ENCODE results near the gene STX16. TPM values are rescaled to one million over a fixed set of nuclear protein-coding genes. Genes with fewer than 3 reads are reported as not detected.

STX16 gene
- total and polyA plus RNA-seq, 2 of the 13 experiments (the other 11 are each of a cell fraction or from before 2014, with no cell fraction given), result 28.0 to 72.7 TPM

DNA sequence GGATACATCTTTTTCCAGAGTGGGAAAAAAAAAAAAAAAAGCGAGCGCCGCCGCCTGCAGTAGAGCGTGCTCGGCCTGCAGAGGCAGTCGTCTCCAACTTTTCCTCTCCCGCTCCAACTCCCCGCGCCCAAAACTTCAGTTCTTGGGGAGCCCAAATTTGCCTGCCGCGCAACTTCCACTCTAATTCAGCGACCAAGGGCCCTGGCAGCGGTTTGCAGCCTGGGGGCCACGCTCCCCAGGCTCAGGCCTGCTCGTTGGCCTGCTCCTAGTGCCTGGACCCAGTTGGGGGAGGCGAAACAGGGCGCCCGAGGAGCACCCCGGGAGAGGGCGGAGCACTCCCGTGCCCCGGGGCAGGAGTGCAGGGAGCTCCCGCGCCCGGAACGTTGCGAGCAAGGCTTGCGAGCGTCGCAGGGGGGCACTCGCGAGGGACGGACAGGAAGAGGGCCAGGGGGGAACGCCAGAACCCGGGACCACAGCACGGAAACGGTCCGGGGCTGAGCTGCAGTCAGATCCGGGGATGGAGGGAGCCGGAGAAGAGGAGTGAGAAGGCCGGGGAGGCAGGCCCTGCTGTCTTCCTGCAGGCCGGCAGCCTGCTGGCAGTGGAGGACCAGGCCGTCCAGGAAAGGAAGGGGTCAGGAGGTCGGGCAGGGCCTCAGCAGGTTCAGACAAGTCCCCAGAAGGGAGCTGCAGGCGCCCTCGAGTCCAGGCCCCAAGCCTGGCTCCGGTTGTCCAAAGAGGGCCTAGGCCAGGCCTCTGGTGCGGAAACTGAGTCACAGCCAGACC is at the start of gene STX16 (continued):
- TF ChIP-seq, protein P1, sequence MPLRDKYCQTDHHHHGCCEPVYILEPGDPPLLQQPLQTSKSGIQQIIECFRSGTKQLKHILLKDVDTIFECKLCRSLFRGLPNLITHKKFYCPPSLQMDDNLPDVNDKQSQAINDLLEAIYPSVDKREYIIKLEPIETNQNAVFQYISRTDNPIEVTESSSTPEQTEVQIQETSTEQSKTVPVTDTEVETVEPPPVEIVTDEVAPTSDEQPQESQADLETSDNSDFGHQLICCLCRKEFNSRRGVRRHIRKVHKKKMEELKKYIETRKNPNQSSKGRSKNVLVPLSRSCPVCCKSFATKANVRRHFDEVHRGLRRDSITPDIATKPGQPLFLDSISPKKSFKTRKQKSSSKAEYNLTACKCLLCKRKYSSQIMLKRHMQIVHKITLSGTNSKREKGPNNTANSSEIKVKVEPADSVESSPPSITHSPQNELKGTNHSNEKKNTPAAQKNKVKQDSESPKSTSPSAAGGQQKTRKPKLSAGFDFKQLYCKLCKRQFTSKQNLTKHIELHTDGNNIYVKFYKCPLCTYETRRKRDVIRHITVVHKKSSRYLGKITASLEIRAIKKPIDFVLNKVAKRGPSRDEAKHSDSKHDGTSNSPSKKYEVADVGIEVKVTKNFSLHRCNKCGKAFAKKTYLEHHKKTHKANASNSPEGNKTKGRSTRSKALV (CRISPR knock-in tag; IDR thresholded peaks at IDR 0.05), result no peak; the same call in 1 of the 2 replicates
- TF ChIP-seq ZKSCAN5 (CRISPR knock-in tag; IDR thresholded peaks at IDR 0.05), result peak; percentile 84; the same call in 1 of the 2 replicates
- TF ChIP-seq IKZF4 (CRISPR knock-in tag; IDR thresholded peaks at IDR 0.05; ENCODE audit: borderline replicate concordance, low read depth, not compliant biosample characterization), result peak; percentile 99
- TF ChIP-seq ZNF17 (CRISPR knock-in tag; IDR thresholded peaks at IDR 0.05), result no peak
- TF ChIP-seq ZSCAN21 (CRISPR knock-in tag; IDR thresholded peaks at IDR 0.05; ENCODE audit: borderline replicate concordance), result peak; percentile 99
- TF ChIP-seq, protein P2, sequence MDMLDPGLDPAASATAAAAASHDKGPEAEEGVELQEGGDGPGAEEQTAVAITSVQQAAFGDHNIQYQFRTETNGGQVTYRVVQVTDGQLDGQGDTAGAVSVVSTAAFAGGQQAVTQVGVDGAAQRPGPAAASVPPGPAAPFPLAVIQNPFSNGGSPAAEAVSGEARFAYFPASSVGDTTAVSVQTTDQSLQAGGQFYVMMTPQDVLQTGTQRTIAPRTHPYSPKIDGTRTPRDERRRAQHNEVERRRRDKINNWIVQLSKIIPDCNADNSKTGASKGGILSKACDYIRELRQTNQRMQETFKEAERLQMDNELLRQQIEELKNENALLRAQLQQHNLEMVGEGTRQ (IDR thresholded peaks at IDR 0.05; ENCODE audit: low read depth, low read length), result peak; percentile 18; the same call in 1 of the 2 replicates
- TF ChIP-seq, protein P2 (CRISPR knock-in tag; IDR thresholded peaks at IDR 0.05; ENCODE audit: borderline replicate concordance), result peak; percentile 69; the same call in 1 of the 2 replicates
- peak; percentile 50; the same call in 1 of the 2 replicates for TF ChIP-seq NAIF1 (CRISPR knock-in tag; IDR thresholded peaks at IDR 0.05; ENCODE audit: borderline replicate concordance)
- TF ChIP-seq, protein P3, sequence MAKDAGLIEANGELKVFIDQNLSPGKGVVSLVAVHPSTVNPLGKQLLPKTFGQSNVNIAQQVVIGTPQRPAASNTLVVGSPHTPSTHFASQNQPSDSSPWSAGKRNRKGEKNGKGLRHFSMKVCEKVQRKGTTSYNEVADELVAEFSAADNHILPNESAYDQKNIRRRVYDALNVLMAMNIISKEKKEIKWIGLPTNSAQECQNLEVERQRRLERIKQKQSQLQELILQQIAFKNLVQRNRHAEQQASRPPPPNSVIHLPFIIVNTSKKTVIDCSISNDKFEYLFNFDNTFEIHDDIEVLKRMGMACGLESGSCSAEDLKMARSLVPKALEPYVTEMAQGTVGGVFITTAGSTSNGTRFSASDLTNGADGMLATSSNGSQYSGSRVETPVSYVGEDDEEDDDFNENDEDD (CRISPR knock-in tag; IDR thresholded peaks at IDR 0.05; ENCODE audit: borderline replicate concordance), result peak; percentile 95
- TF ChIP-seq TGIF2 (CRISPR knock-in tag; IDR thresholded peaks at IDR 0.05), result peak; percentile 97
- peak; percentile 96 for TF ChIP-seq RELA (CRISPR knock-in tag; IDR thresholded peaks at IDR 0.05)
- TF ChIP-seq KDM6A (CRISPR knock-in tag; IDR thresholded peaks at IDR 0.05; ENCODE audit: low read depth), result no peak
- TF ChIP-seq ZFP37 (CRISPR knock-in tag; IDR thresholded peaks at IDR 0.05; ENCODE audit: borderline replicate concordance), result peak; percentile 83; the same call in 1 of the 2 replicates
- TF ChIP-seq ZBTB20 (CRISPR knock-in tag; IDR thresholded peaks at IDR 0.05; ENCODE audit: borderline replicate concordance, low read depth), result peak; percentile 98
- peak; percentile 98 for TF ChIP-seq ETV6 (CRISPR knock-in tag; conservative IDR thresholded peaks at IDR 0.05)
- 0 out of 2 replicates have a peak, but pooled peaks have one; percentile 96 for TF ChIP-seq CC2D1A (CRISPR knock-in tag; IDR thresholded peaks at IDR 0.05)
- TF ChIP-seq MXD4 (CRISPR knock-in tag; IDR thresholded peaks at IDR 0.05), result peak; percentile 88
- peak; percentile 86 for TF ChIP-seq FOSL2 (CRISPR knock-in tag; IDR thresholded peaks at IDR 0.05)
- peak; percentile 99 for TF ChIP-seq ZNF614 (CRISPR knock-in tag; IDR thresholded peaks at IDR 0.05; ENCODE audit: borderline replicate concordance)
- peak; percentile 89 for TF ChIP-seq SRF (IDR thresholded peaks at IDR 0.05; ENCODE audit: low read depth, low read length)
- peak; percentile 100 for TF ChIP-seq ZNF670 (CRISPR knock-in tag; IDR thresholded peaks at IDR 0.05; ENCODE audit: borderline replicate concordance)
- peak; percentile 99 for TF ChIP-seq ZNF761 (CRISPR knock-in tag; conservative IDR thresholded peaks at IDR 0.05)
- peak; percentile 97 for TF ChIP-seq THAP11 (CRISPR knock-in tag; IDR thresholded peaks at IDR 0.05)
- no peak for TF ChIP-seq ZNF496 (CRISPR knock-in tag; IDR thresholded peaks at IDR 0.05; ENCODE audit: insufficient replicate concordance)
- TF ChIP-seq HNRNPUL1 (IDR thresholded peaks at IDR 0.05; ENCODE audit: low read depth, low read length), result peak; percentile 98
- TF ChIP-seq TCF7L2 (IDR thresholded peaks at IDR 0.05; ENCODE audit: low read depth, low read length), result no peak
